GM19324 (cell line): Measurements from ENCODE around the gene CHST3.

Source experiments
- ATAC-seq: cut with Tn5 transposase; IDR thresholded peaks from one replicate; pipeline ENCODE4 v1.9.1; 2021; ENCODE audit warnings: mild to moderate bottlenecking, moderate library complexity; ENCODE audit not compliant: unreplicated experiment, low FRiP score

The CHST3 gene

DNA sequence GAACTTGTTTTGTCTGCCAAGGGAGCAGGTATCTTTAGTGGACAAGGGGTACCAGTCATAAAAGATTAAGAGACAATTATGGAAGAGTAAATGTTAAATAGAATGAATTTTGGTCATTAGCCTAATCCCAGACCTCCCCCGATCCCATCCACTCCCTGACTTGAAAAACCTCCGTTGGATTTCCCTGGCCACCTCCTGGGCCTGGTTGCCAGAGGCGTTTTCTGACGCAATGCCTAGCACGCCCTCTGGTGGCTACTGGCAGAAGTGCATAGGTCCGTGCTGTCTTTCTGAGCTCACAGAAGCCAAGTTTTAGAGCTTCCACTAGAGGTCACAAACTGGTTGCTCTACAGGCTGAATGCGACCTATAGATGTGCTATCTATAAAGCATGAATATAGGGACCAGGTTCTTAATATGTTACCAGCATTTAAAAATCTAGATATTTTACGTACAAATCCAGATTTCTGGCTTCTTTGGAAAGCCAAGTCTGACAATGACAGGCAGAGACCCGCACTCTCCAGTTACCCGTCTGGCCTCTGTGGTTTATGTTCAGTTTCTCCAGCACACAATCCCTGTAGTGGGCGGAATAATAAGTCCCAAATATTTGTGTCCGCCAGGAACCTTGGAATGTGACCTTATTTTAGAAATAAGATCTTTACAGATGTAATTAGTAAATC lies 84.4 kb downstream of the CHST3 start:
- ATAC-seq = no peak

DNA sequence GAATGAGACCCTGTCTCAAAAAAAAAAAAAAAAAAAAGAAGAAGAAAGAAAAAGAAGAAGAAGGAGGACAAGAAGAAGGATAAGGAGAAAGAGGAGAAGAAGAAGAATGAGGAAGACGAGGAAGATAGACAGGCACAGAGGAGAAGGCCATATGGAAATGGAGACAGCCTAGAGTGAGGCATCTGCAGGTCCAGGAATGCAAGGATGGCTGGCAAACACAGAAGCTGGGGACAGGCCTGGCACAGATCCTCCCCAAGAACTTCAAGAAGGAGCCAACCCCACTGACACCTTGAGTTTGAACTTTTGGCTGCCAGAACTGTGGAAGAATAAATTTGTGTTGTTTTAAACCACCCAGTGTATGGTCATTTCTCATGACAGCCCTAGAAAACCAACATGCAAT lies 85.3 kb downstream of the CHST3 start:
- no peak for ATAC-seq

DNA sequence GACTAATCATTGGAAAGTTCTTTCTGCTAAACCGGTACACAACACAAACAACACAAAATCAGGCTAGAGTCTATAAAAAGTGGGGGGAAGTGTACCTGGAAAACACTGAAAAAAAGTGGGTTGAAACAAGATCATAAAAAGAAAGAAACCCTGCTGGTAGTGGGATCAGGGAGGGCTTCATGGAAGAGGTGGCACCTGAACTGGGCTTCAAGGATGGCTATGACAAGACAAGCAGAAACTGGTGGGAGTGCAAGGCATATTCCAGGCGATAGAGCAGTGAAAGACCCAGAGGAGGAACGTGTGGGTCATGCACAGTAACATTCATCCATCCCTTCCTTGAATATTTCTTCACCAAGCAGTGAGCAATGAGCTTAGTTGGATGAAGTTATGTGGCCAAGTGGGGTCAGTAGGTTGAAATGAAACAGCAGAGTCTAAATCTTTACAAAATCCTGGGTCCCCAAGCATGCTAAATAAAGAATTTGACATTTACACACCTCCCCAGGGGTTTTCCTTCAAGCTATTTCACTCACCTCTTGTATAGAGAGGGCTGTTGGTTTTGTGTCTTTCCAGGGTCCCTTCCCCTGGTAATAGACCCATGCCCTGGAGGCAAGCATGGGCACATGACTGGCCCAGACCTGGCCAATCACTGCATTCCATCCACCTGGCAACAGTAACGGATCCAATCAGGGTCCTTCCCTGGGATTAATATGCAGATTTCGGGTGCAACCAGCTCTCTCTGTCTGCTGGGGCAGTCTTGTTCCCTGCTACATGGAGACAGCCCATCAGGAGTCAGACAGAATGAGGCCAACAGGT lies 86.0 kb downstream of the CHST3 start:
- ATAC-seq = no peak

DNA sequence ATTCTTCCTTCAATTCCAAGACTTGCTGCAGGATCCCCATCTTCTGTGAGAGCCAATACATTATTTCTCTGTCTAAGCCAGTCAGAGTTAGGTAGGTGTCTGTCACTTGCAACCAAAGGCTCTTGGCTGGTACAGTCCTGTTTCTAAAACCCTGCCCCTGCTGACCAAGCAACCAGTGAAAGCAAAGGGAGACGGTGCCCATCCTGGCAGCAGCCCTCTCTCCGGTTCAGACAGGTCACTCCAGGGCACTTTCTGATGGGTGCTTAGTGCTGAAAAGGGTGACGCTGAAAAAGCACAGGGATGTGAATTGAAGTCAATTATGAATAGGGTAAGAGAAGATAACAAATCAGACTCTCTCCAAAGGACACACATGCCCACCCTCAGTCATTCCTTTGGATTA lies 86.7 kb downstream of the CHST3 start:
- no peak for ATAC-seq

DNA sequence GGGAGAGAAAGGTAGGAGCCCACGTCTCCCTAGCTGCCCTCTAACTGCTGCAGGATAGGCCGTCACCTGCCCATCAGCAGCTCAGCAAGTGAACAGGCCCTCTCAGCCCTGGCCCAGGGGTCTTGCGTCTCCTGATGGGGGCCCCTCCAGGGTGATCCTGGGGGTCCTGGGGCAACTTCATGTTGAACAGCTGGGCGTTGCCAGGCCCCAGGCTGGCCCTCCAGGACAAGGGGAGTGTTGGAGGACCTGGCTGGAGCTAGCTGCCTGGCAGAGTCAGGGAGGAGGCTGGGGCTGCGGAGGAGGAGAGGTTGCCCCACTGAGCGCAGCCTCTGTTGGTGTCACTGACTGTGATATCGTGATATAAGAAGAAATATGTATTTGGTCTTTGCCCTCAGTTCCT lies 89.5 kb downstream of the CHST3 start:
- ATAC-seq = no peak

DNA sequence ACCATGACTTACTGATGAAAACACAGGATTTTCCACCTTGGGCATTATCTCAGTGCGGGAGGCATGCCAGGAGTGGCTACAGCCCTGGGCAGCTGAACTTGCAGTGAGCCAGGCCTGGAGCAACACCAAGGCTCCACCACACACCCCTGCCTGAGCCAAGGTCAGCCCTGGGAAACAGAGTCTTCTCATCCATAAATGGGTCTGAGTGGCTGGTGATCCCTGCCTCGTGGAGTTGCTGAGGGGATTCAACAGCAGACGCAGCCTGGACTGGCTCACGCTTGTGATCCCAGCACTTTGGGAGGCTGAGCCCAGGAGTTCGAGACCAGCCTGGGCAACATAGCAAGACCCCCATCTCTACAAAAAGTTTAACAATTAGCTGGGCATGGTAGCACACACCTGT lies 91.9 kb downstream of the CHST3 start:
- no peak for ATAC-seq

DNA sequence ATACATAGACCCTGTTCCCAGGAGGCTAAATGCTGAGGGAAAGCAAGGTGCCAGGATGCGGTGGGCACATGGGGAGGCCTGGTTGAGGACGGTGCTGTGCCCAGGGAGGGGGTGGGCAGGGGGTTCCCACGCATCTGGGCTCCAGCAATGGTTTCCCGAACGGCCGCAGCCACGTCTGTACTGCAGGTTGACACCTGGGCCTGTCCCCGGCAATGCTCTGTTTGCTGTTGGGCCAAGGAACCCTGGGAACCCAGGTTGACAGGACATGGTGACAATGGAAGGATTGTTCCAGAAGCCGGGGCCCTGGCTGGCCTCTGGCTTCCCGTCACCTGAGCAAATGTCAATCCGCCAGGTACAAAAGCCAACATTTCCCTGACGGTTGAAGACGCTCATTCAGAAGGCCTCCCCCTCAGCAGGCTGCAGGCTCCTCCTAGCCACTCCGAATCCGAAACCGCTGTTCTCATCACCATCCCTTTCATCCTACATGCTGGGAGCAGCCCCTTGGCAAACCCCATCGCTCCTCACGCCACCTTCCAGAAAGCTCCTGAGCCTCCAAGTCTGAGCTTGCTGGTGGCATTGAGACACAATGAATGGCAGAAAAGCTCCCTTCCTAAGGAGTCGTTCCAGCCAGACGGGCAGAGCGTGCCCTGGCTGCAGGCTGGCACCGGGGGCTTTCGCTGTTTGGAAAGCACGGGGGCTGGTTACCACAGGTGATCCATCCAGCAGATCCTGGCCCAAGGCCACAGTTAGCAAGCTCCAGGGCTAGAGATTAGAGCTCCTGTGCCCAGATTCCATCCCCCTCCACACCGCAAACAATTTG lies 92.9 kb downstream of the CHST3 start:
- no peak for ATAC-seq

DNA sequence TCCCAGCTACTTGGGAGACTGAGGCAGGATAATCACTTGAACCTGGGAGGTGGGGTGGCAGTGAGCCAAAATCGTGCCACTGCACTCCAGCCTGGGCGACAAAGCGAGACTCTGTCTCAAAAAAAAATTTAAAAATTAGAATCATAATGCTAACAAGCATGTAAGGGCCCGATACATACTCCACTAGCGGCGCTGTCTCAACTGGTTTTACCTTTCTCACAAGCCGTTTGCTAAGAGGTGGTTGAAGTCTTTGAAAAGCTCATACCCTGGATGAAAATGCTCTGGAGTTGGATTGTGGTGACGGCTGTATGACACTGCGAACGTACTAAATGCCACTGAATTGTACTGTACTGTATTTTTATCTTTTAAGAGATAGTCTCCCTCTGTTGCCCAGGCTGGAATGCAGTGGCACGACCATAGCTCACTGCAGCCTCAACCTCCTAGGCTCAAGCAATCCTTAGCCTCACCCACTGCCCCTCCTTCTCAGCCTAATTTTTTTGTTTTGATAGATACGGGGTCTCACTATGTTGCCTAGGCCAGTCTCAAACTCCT lies 94.2 kb downstream of the CHST3 start:
- ATAC-seq = no peak

DNA sequence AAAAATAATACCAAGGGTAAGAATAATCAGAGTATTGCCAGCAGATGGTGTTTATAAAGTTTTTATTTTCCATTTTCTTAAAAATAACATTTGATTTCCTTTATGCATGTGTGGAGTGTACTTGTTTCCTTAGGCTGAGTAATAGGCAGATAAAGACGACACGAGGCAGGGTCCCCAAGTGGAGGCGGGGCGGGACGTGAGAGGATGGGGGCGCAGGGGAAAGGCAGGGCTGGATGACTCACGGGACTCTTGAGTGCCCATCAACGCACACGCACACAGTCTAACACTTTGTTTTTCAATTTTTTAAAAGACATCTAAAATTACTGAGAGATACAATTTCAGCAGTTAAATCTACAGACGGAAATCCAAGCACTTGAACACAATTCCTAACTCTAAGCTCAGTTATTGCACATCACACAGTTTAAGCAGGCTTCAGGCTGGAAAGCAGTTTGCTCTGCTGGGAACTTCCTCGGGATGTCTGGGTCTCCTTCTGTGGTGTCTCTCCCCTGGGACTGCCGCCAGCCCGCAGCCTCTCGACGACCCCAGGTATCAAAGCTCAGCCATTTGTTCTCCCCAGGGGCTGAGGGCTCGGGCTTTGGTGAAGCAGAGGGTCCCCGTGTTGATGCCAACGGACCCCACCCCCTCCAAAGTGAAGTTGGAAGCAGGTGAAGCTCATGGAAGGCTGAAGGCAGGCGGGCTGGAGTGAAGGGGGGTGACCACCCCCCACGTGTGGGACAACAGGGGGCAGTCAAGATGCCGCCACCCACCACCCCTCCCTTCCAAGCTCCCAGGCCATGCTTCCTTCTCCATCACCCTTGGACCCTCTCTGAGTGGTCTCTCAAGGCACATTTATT lies 95.0 kb downstream of the CHST3 start:
- no peak for ATAC-seq

DNA sequence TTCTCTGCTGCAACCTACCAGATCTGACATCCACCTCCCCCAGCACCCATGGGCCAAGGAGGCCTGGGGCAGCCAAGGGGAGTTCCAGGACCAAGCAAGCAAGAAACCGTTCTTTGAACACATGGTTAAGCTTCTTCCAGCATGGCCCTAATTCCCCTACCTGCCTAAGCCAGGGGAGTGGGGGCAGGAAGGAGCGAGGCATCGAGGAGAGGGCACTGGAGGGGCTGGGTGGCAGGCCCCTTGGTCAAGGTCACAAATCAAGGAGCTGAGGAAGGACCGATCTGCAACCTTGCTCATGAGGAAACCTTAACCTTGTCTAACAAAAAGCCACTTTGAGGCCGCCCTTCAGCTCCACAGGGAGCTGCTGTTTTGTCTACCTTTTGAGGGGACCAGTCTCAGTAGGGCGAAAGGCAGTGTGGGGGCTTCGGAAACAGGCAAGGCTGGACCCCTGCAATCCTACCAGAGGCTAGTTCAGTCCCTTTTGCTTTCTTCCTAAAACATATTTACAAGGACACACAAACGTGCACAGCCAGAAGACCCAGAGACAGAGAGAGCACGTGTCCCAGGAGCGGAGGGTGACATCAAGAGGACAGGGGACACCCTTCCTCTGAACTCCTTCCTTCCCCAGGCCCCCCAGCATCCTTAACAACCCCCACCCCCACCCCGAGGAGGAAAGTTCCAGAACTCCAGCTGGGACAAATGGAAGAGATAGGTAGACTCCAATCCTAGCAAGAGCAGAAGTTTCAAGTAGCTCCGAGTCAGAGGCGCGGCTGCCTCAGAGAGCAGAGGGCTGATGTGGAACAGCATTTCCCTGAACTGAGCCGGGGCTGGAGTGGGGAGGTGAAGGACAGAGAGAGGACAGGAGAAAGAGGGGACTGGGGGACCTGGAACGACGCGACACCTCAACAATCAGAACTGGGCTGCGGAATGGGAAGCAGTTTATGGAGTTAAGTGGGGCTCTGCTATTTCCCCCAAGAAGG lies 95.9 kb downstream of the CHST3 start:
- ATAC-seq = no peak

DNA sequence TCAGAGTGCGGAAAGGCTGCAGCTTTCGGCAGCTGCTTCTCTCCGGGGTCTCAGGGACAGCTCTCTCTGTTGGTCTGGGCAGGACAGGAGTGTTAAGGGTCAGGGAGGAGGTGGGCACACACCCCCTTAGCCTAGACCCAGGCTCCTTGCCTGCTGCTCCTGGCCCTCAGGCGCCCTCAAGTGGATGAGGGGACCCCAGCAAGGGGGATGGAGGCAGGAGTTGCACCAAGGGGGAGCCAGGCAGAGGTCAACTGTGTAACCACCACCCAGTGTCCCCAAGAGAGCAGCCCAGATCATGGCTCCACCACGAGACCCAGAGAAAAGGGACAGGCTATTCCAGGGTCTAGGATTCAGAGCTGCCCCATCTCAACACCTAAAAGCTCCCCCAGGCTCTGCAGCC lies 97.3 kb downstream of the CHST3 start:
- ATAC-seq = no peak

DNA sequence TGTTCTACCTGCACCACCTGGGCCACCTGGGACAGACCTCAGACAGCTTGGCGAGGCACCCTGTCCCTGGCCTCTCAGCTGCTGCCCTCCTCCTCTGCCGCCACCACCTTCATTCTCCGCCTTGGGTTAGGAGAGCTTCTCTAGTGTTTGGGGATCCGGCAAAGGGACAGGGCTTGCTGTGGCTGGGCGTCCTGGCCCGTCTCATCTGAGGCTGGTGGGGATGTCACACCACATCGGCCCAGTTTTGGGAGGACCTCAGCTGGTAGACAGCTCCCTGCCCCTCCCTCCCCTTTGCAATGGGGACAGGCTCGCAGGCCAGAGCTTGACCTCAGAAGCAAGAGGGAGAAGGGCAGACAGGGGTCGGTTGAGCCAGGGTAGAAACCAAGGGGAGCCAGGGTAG lies 97.7 kb downstream of the CHST3 start:
- no peak for ATAC-seq

DNA sequence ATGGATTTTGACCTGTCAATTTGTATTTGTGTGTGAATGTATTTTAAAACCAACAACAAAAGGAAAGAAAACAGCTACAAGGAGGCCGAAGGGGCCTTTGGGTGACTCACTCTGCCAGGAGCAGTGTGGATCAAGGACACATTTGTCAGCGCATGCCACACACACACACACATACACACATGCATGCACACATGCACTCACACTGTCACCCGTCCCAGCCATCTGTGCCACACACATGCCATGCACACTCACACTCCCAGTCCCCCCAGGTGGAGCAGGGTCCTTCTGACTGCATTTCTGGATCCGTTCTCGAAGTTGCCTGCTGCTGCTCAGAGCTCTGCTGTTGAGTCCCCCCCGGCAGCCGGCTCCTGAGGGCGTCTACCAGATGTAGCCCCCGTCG lies 98.2 kb downstream of the CHST3 start:
- no peak for ATAC-seq
